B cell (primary cell): Measurements from ENCODE around the gene PTPN1. TPM values are rescaled to one million over a fixed set of nuclear protein-coding genes. Genes with fewer than 3 reads are reported as not detected.
A peak's percentile ranks its signal among the peaks of the same experiment; 100 is the strongest.
"Not testable (repeated sequence)": the region's sequence is repeated elsewhere in the genome, so short reads cannot be mapped to it uniquely, and the experiment has no call there.

Experiments
- ATAC-seq: fragments of 200-7000 bp; cut with Tn5 transposase; one replicate; pipeline ENCODE4 v1.10.0; 2021; ENCODE audit warnings: low read depth, mild to moderate bottlenecking, moderate number of reproducible peaks, moderate library complexity
- CTCF ChIA-PET: fragments of 350-600 bp; sonication (Branson Sonifier 250); formaldehyde crosslinking; loops from one replicate; lab custom pipeline; 2021; ENCODE audit warnings: antibody characterized with exemption, inconsistent platforms; lab: Charles Lee
- POLR2A ChIA-PET: fragments of 350-600 bp; sonication (Branson Sonifier 250); formaldehyde crosslinking; loops from one replicate; lab custom pipeline; 2021; ENCODE audit warnings: antibody characterized with exemption; lab: Charles Lee
- DNase-seq: peaks from one replicate; pipeline ENCODE4 v3.0.0; 2013
- H2AFZ ChIP-seq: 2 replicates; pipeline ENCODE4 v1.6.1; 2012; ENCODE audit warnings: mild to moderate bottlenecking, low read depth, low read length; ENCODE audit not compliant: insufficient read depth, poor library complexity, severe bottlenecking
- H3K27ac ChIP-seq, 2 donors: 1 replicate in 1 of 2; 2 replicates in 1 of 2; pipeline ENCODE4 v1.5.1; 2012 to 2013; ENCODE audit warnings: low read length in 2 of 2, mild to moderate bottlenecking in 2 of 2, moderate library complexity in 1 of 2
- H3K27me3 ChIP-seq, 4 experiments: fragments of 200-600 bp in 1 of 4; sonication (generic) in 1 of 4; replicated peaks in 1 of 4; 1 replicate in 2 of 4; 2 replicates in 2 of 4; pipeline versions ENCODE4 v1.6.1 to v1.7.0; 2013 to 2016; ENCODE audit warnings: low read length in 3 of 4, mild to moderate bottlenecking in 2 of 4, mixed read lengths in 1 of 4, moderate library complexity in 1 of 4; ENCODE audit not compliant: insufficient read depth in 4 of 4, control insufficient read depth in 3 of 4; ENCODE audit errors: control extremely low read depth in 1 of 4
- H3K36me3 ChIP-seq, 2 experiments: replicated peaks in 1 of 2; 1 replicate in 1 of 2; 2 replicates in 1 of 2; pipeline versions ENCODE4 v1.6.1 to v1.7.1; 2013; ENCODE audit warnings: low read length in 1 of 2; ENCODE audit not compliant: insufficient read depth in 2 of 2, control insufficient read depth in 1 of 2; ENCODE audit errors: control extremely low read depth in 1 of 2, extremely low read depth in 1 of 2
- H3K4me1 ChIP-seq, 2 donors: fragments of 200-600 bp in 1 of 2; sonication (generic) in 1 of 2; 1 replicate in 1 of 2; 2 replicates in 1 of 2; pipeline versions ENCODE4 v1.5.1 to v1.6.1; 2013 to 2017; ENCODE audit warnings: low read length in 2 of 2; ENCODE audit not compliant: control insufficient read depth in 2 of 2, insufficient read depth in 2 of 2
- H3K4me2 ChIP-seq: replicated peaks from 2 replicates; pipeline ENCODE3; 2012; ENCODE audit warnings: mild to moderate bottlenecking, low read depth, low read length; ENCODE audit not compliant: poor library complexity, severe bottlenecking
- H3K4me3 ChIP-seq, 5 experiments: fragments of 200-600 bp in 1 of 5; sonication (generic) in 1 of 5; 1 replicate in 3 of 5; 2 replicates in 2 of 5; pipeline versions ENCODE4 v1.5.1 to v1.7.0; 2011 to 2016; ENCODE audit warnings: low read length in 4 of 5, mild to moderate bottlenecking in 4 of 5, low read depth in 2 of 5, control low read depth in 1 of 5, moderate library complexity in 1 of 5; ENCODE audit not compliant: insufficient read depth in 1 of 5; ENCODE audit errors: control extremely low read depth in 1 of 5, extremely low read depth in 1 of 5
- H3K79me2 ChIP-seq: fragments of 200-600 bp; sonication (generic); one replicate; pipeline ENCODE4 v1.6.0; 2016; ENCODE audit warnings: low read length; ENCODE audit not compliant: control insufficient read depth, insufficient read depth
- H3K9ac ChIP-seq: fragments of 200-600 bp; sonication (generic); 2 replicates; pipeline ENCODE4 v1.6.1; 2017; ENCODE audit warnings: mild to moderate bottlenecking, low read length, moderate library complexity
- H3K9me3 ChIP-seq, 3 donors: one replicate each; pipeline versions ENCODE4 v1.6.1 to v1.7.1; 2013; ENCODE audit warnings: low read length in 2 of 3; ENCODE audit not compliant: control insufficient read depth in 2 of 3, insufficient read depth in 1 of 3; ENCODE audit errors: control extremely low read depth in 1 of 3
- H4K20me1 ChIP-seq: 2 replicates; pipeline ENCODE4 v1.6.0; 2012; ENCODE audit warnings: mild to moderate bottlenecking, low read length; ENCODE audit not compliant: insufficient read depth, control insufficient read depth, poor library complexity, severe bottlenecking
- H3K27ac Mint-ChIP-seq: one replicate; pipeline ENCODE4 v1.8.0; 2021; ENCODE audit warnings: mixed read lengths
- H3K27me3 Mint-ChIP-seq: one replicate; pipeline ENCODE4 v1.8.0; 2021; ENCODE audit warnings: mixed read lengths
- H3K4me1 Mint-ChIP-seq: one replicate; pipeline ENCODE4 v1.8.0; 2021; ENCODE audit warnings: mixed read lengths
- H3K4me3 Mint-ChIP-seq: one replicate; pipeline ENCODE4 v1.8.0; 2021; ENCODE audit warnings: mixed read lengths
- H3K9me3 Mint-ChIP-seq: one replicate; pipeline ENCODE4 v1.8.0; 2022; ENCODE audit warnings: mixed read lengths; ENCODE audit not compliant: insufficient read depth
- EZH2 ChIP-seq: IDR thresholded peaks from 2 replicates; pipeline ENCODE4 v1.6.1; 2012; ENCODE audit warnings: borderline replicate concordance, low read depth, mild to moderate bottlenecking, moderate library complexity, low read length; ENCODE audit not compliant: insufficient read depth, poor library complexity, severe bottlenecking
- WGBS: methylation state at CpG from one replicate; pipeline ENCODE4 v1.1.5; 2013; ENCODE audit warnings: missing lambda C conversion rate; ENCODE audit not compliant: insufficient coverage; 5-methylcytosine and 5-hydroxymethylcytosine counted together
- intact Hi-C: fragments of 100-400 bp; cut with micrococcal nuclease; formaldehyde crosslinking; loops from one replicate; pipeline ENCODE4 v1.10.0; 2022
- polyA plus RNA-seq: library from polyadenylated mRNA; depleted of rRNA; stranded (reverse); fragments of >200 nt; gene quantifications from 2 replicates; pipeline ENCODE4 v1.2.3, GENCODE V29; 2012
- total RNA-seq, 2 donors: library from RNA; stranded (reverse); fragments of 120-200 nt in 1 of 2; gene quantifications; 1 replicate in 1 of 2; 2 replicates in 1 of 2; pipeline versions ENCODE4 v1.2.3 to v1.2.4, GENCODE V29; 2013 to 2022
- TF ChIP-seq, protein P1 (sequence below): fragments of 200-600 bp; IDR thresholded peaks from one replicate; pipeline ENCODE4 v1.8.0; 2022; ENCODE audit warnings: antibody characterized with exemption, mild to moderate bottlenecking

The PTPN1 gene
- total and polyA plus RNA-seq, 2 donors (not counting 1 experiment from before 2014, with no cell fraction given), result 77.4 to 134 TPM

DNA sequence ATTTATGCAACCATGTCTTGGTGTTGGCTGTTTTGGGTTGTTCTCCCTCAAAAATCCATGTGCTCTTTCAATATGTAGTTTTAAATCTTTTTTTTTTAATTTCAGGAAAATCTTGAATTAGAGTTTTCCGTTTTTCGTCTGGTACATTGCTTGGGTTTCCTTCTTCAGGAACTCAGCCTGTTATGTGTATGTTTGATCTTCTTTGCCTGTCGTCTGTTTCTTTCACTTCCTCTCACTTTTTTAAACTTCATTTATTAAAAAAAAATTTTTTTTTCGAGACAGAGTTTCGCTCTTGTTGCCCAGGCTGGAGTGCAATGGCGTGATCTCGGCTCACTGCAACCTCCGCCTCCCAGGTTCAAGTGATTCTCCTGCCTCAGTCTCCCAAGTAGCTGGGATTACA, 29.6 kb downstream of the PTPN1 start:
- H3K27me3 Mint-ChIP-seq, H3K9me3 Mint-ChIP-seq, H3K4me3 ChIP-seq, ATAC-seq, H3K27me3 ChIP-seq, H3K9ac ChIP-seq, H2AFZ ChIP-seq: not testable (repeated sequence)
- peaks cover 4 to 29% (median 27%) of the 10 kb centered on the region in 3 donors for H3K9me3 ChIP-seq
- H4K20me1 ChIP-seq, result peaks cover 17% of the 10 kb centered on the region
- POLR2A ChIA-PET, result interaction anchor here (1.1 to 5.1 kb wide), 2 partner anchors 18 to 24 kb away, joined by 3 to 19 read pairs; no protein-coding TSS in a partner anchor
- H3K4me3 Mint-ChIP-seq, result peak overlapping the region; percentile 20
- peak overlapping the region; percentile 74 to 76 for H3K27ac ChIP-seq
- peak; percentile 69 for DNase-seq
- intact Hi-C loops, result loop anchor here (5.0 to 10.0 kb wide), 2 partner anchors 38 to 275 kb away; no protein-coding TSS in a partner anchor
- H3K36me3 ChIP-seq, result peaks cover 4 to 30% of the 10 kb centered on the region in 2 experiments
- H3K79me2 ChIP-seq, result peaks cover 98% of the 10 kb centered on the region
- peaks cover 64 to 83% of the 10 kb centered on the region in 2 donors for H3K4me1 ChIP-seq
- peak overlapping the region; percentile 74 for H3K4me2 ChIP-seq
- CTCF ChIA-PET, result interaction anchor here (2.4 kb wide), 1 partner anchor 35 kb away, joined by 8 read pairs; no protein-coding TSS in a partner anchor
- H3K4me1 Mint-ChIP-seq, result peaks cover 76% of the 10 kb centered on the region
- WGBS, result no CpG with 5 or more reads among the region's 8 CpGs
- peak overlapping the region; percentile 23 for H3K27ac Mint-ChIP-seq

DNA sequence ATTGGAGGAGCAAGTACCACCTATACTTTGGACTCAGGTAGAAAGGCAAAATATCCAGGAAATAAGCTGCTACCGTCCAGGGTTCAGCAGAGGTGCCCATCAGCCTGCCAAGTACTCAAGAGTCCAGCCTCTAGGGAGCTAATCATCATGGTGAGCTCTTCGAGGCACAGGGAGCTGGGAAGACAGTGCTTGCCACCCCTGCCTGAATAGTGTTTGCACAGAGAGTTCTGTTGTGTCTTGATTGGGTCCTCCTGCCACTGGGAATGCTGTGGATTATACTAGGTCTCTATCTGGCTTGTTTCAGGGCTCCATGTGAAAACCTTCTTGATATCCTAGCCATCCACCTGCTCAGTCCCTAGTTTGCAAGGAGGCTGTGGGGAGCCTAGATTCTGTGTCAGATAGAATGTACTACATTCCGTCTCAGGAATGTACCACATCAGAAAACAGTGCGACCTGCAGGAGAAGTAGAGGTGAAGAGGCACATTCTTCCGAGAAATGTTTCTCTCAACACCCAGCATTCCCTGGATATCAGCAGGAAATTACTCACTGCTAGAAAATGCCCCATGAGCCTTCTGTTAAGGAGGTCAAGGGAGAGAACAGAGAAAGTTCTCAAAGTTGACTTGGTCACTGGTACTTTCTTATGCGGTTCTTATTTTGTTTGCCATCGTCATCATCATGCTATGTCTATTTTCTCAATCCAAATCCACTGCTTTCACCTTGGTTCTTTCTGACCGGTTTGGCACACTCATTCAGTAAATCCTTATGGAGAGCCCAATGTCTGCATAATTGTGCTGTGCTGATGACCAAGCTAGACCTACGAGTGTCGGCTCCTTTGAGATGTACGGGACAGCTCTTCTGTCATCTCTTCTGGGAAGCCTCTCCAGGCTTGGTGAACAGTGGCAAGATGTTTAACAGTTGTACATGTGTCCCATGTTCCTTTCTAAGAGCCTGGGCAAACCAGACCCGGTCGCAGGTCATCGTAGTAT, 30.7 kb downstream of the PTPN1 start:
- Mint-ChIP-seq H3K27ac (peak overlapping the region; percentile 97), H3K9me3 (peaks cover 4% of the 10 kb centered on the region), H3K4me1 (peaks cover 76% of the 10 kb centered on the region), H3K27me3 (no peaks in the 10 kb centered on the region), H3K4me3 (peak overlapping the region; percentile 87)
- peak overlapping the region; percentile 74 to 76 for H3K27ac ChIP-seq
- peak overlapping the region; percentile 74 for H3K4me2 ChIP-seq
- 52% methylated on average over 14 of the region's 14 CpGs for WGBS
- peaks cover 2 to 21% of the 10 kb centered on the region in 2 experiments for H3K36me3 ChIP-seq
- peak overlapping the region in 4 of 5 experiments; percentile 3 to 23 (median 11) for H3K4me3 ChIP-seq
- ChIA-PET POLR2A (interaction anchor here (0.6 to 5.1 kb wide), 8 partner anchors 10 to 53 kb away, joined by 3 to 19 read pairs (median 4); partner anchors contain the start of gene PTPN1), CTCF (interaction anchor here (0.6 to 2.7 kb wide), 9 partner anchors 22 to 294 kb away, joined by 3 to 17 read pairs (median 6); no protein-coding TSS in a partner anchor)
- H3K9ac ChIP-seq, result peak overlapping the region; percentile 25
- peaks cover 4 to 29% (median 27%) of the 10 kb centered on the region in 3 donors for H3K9me3 ChIP-seq
- H3K4me1 ChIP-seq, result peaks cover 73 to 89% of the 10 kb centered on the region in 2 donors
- DNase-seq (no peak), ATAC-seq (no peak)
- H4K20me1 ChIP-seq, result peaks cover 6% of the 10 kb centered on the region
- no peak overlapping the region for H2AFZ ChIP-seq
- no peaks in the 10 kb centered on the region for H3K27me3 ChIP-seq
- intact Hi-C loops, result loop anchor here (5.0 to 10.0 kb wide), 2 partner anchors 36 to 274 kb away; no protein-coding TSS in a partner anchor
- TF ChIP-seq, protein P1, sequence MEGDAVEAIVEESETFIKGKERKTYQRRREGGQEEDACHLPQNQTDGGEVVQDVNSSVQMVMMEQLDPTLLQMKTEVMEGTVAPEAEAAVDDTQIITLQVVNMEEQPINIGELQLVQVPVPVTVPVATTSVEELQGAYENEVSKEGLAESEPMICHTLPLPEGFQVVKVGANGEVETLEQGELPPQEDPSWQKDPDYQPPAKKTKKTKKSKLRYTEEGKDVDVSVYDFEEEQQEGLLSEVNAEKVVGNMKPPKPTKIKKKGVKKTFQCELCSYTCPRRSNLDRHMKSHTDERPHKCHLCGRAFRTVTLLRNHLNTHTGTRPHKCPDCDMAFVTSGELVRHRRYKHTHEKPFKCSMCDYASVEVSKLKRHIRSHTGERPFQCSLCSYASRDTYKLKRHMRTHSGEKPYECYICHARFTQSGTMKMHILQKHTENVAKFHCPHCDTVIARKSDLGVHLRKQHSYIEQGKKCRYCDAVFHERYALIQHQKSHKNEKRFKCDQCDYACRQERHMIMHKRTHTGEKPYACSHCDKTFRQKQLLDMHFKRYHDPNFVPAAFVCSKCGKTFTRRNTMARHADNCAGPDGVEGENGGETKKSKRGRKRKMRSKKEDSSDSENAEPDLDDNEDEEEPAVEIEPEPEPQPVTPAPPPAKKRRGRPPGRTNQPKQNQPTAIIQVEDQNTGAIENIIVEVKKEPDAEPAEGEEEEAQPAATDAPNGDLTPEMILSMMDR, result no peak
- TF ChIP-seq EZH2, result no peak
- H3K79me2 ChIP-seq, result peaks cover 98% of the 10 kb centered on the region
